Measurements from ENCODE around the gene CIDEB. TPM values are rescaled to one million over a fixed set of nuclear protein-coding genes. Genes with fewer than 3 reads are reported as not detected.

CIDEB gene
- total RNA-seq, 2 donors from 2014 or later: 19.1 to 34.0 TPM

GRCh38 chr14:24314377-24315193, 6.8 kb upstream of the CIDEB start:
- no peak overlapping the region for H3K4me3 ChIP-seq
- DNase-seq: no peak

GRCh38 chr14:24313913-24314312, 6.1 kb upstream of the CIDEB start:
- Histone ChIP-seq H3K27ac (peak overlapping the region in 1 of 4 donors; percentile 88), H3K9me3 (no peaks in the 10 kb centered on the region), H3K27me3 (no peaks in the 10 kb centered on the region), H3K36me3 (replicated peaks in 1 of 2; ENCODE audit: insufficient read depth in 1 of 2, low read depth in 2 of 2) (no peaks in the 10 kb centered on the region), H3K4me3 (no peak overlapping the region), H3K4me1 (peaks cover 42% of the 10 kb centered on the region)
- TF ChIP-seq CTCF (IDR thresholded peaks at IDR 0.05) (no peak), POLR2A (IDR thresholded peaks at IDR 0.05) (no peak)
- 82 to 96% methylated on average over 2 of the region's 2 CpGs for WGBS, 2 donors
- no peak for ATAC-seq
- DNase-seq: no peak
- intact Hi-C loops (cut with DNase I): no loop called here

More at GRCh38 chr14:24314377-24315193, 6.8 kb upstream of the CIDEB start:
- ATAC-seq: no peak
- Histone ChIP-seq H3K27ac (peak overlapping the region in 1 of 4 donors; percentile 5), H3K36me3 (replicated peaks in 1 of 2; ENCODE audit: insufficient read depth in 1 of 2, low read depth in 2 of 2) (no peaks in the 10 kb centered on the region), H3K9me3 (no peaks in the 10 kb centered on the region), H3K4me1 (peaks cover 35% of the 10 kb centered on the region), H3K27me3 (no peaks in the 10 kb centered on the region)
- TF ChIP-seq POLR2A (IDR thresholded peaks at IDR 0.05) (no peak), CTCF (IDR thresholded peaks at IDR 0.05) (no peak)
- intact Hi-C loops (cut with DNase I): no loop called here
- 69 to 77% methylated on average over 5 of the region's 5 CpGs for WGBS, 2 donors

GRCh38 chr14:24312736-24313507, 5.1 kb upstream of the CIDEB start:
- H3K4me1 ChIP-seq: peaks cover 52% of the 10 kb centered on the region
- intact Hi-C loops (cut with DNase I): no loop called here

GRCh38 chr14:24311837-24312615, 4.2 kb upstream of the CIDEB start:
- DNase-seq (peak in 1 of 4 donors; percentile 56), ATAC-seq (no peak)
- peaks cover 61% of the 10 kb centered on the region for H3K4me1 ChIP-seq
- no peak for TF ChIP-seq CTCF (IDR thresholded peaks at IDR 0.05)
- no peak for TF ChIP-seq POLR2A (IDR thresholded peaks at IDR 0.05)
- H3K36me3 ChIP-seq (replicated peaks in 1 of 2; ENCODE audit: insufficient read depth in 1 of 2, low read depth in 2 of 2): no peaks in the 10 kb centered on the region
- no peak overlapping the region for H3K4me3 ChIP-seq
- no peaks in the 10 kb centered on the region for H3K9me3 ChIP-seq
- H3K27me3 ChIP-seq: no peaks in the 10 kb centered on the region
- intact Hi-C loops (cut with DNase I): no loop called here
- peak overlapping the region; percentile 79 to 91 (median 86) for H3K27ac ChIP-seq
- WGBS, 2 donors: 80 to 88% methylated on average over 1 of the region's 1 CpG

More at GRCh38 chr14:24312736-24313507, 5.1 kb upstream of the CIDEB start:
- Histone ChIP-seq H3K36me3 (replicated peaks in 1 of 2; ENCODE audit: insufficient read depth in 1 of 2, low read depth in 2 of 2) (no peaks in the 10 kb centered on the region), H3K4me3 (no peak overlapping the region), H3K27ac (peak overlapping the region in 1 of 4 donors; percentile 88), H3K9me3 (no peaks in the 10 kb centered on the region), H3K27me3 (no peaks in the 10 kb centered on the region)
- 69 to 87% methylated on average over 8 to 9 of the region's 9 CpGs for WGBS, 2 donors
- DNase-seq (peak in 1 of 4 donors; percentile 72), ATAC-seq (no peak)
- TF ChIP-seq POLR2A (IDR thresholded peaks at IDR 0.05) (no peak), CTCF (IDR thresholded peaks at IDR 0.05) (no peak)

Data from body of pancreas (tissue), 4 donors.